Measurements from ENCODE around the gene UFM1. TPM values are rescaled to one million over a fixed set of nuclear protein-coding genes. Genes with fewer than 3 reads are reported as not detected.

The UFM1 gene
- total RNA-seq, 4 donors from 2014 or later = 35.9 to 42.9 (median 38.0) TPM

DNA sequence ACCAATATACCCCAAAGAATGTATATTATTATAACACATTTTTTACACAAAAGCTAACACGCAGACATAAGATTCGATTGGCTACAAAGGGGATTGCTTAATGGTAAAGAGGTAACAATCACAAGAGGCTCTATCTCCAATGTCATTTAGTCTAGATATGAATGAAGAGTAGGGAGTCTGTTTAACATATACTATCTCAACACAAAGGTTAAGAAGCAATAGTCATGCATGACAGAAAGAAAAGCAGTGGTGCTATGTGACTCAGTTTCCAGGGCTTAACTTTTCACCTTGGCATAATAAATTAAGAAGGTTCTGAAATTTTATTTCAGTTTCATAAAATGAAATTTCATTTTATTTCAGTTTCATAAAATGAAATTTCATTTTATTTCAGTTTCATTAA is 33.3 kb downstream of the UFM1 start:
- WGBS, 2 donors = 76 to 81% methylated on average over 2 of the region's 2 CpGs
- H3K4me3 ChIP-seq (ENCODE audit: low read depth, poor library complexity, severe bottlenecking) = no peak overlapping the region
- TF ChIP-seq, protein P1, sequence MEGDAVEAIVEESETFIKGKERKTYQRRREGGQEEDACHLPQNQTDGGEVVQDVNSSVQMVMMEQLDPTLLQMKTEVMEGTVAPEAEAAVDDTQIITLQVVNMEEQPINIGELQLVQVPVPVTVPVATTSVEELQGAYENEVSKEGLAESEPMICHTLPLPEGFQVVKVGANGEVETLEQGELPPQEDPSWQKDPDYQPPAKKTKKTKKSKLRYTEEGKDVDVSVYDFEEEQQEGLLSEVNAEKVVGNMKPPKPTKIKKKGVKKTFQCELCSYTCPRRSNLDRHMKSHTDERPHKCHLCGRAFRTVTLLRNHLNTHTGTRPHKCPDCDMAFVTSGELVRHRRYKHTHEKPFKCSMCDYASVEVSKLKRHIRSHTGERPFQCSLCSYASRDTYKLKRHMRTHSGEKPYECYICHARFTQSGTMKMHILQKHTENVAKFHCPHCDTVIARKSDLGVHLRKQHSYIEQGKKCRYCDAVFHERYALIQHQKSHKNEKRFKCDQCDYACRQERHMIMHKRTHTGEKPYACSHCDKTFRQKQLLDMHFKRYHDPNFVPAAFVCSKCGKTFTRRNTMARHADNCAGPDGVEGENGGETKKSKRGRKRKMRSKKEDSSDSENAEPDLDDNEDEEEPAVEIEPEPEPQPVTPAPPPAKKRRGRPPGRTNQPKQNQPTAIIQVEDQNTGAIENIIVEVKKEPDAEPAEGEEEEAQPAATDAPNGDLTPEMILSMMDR (IDR thresholded peaks at IDR 0.05) = no peak
- TF ChIP-seq POLR2A (IDR thresholded peaks at IDR 0.05) = no peak
- DNase-seq (ENCODE audit: low spot score in 2 of 2) = no peak
- intact Hi-C loops (cut with DNase I; ENCODE audit: low total_unique reads) = no loop called here

DNA sequence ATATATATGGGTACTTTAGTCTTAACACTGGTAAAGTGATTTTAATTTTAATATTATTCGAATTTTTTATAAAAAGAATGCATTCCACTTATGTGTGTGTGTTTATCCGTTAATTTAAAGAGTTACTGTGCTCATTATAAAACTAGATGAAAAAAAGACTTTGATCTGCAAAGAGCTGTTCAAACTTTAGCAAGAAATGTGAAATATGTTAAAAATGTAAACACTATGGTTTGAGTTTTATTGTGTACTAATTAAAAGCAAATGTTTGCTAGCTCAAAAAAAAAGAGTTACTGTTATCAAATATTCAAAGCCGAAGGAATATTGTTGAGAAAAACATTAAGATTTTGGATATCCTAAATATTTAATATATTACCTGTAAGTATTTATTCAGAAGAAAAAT is 34.5 kb downstream of the UFM1 start:
- WGBS, 2 donors = 67% methylated on average over 3 of the region's 3 CpGs
- no peak overlapping the region for H3K4me3 ChIP-seq (ENCODE audit: low read depth, poor library complexity, severe bottlenecking)
- DNase-seq (ENCODE audit: low spot score in 2 of 2) = no peak
- intact Hi-C loops (cut with DNase I; ENCODE audit: low total_unique reads) = no loop called here
- TF ChIP-seq POLR2A (IDR thresholded peaks at IDR 0.05) = no peak
- TF ChIP-seq, protein P1 (IDR thresholded peaks at IDR 0.05) = no peak

DNA sequence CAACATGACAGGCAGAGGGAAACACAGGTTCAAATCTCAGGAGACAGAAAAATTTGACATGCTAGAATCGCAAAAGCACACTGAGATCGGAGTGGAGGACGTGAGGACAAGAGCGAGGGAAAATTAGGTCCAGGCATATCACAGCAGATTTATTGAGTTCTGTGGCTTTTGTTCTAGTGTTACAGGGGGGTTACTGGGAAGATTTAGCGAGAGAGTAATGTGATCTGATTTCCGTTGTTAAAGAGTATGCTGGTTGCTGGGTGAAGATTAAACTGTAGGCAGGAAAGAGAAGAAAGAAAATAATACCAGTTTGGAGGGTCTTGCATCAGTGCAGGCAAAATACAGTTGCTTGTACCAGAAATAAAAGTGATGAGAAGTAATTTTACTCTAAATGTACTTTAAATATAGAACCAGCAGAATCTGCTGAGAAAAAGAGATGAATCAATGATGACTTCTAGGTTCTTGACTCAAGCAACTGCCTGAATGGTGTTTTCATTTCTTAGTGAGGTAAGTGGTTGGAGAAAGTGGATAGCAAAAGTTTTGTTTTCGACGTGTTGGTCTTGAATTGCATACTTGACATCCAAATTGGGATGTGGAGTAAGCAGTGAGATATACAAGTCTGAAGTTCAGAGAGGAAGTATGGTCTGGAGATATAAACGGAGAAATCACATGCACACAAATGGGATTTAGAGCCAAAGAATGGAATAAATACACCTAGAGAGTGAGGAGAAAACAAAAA is 35.7 kb downstream of the UFM1 start:
- intact Hi-C loops (cut with DNase I; ENCODE audit: low total_unique reads) = no loop called here
- WGBS, 2 donors = 62 to 66% methylated on average over 9 of the region's 9 CpGs
- TF ChIP-seq, protein P1 (IDR thresholded peaks at IDR 0.05) = no peak
- no peak for TF ChIP-seq POLR2A (IDR thresholded peaks at IDR 0.05)
- no peak for DNase-seq (ENCODE audit: low spot score in 2 of 2)
- no peak overlapping the region for H3K4me3 ChIP-seq (ENCODE audit: low read depth, poor library complexity, severe bottlenecking)

DNA sequence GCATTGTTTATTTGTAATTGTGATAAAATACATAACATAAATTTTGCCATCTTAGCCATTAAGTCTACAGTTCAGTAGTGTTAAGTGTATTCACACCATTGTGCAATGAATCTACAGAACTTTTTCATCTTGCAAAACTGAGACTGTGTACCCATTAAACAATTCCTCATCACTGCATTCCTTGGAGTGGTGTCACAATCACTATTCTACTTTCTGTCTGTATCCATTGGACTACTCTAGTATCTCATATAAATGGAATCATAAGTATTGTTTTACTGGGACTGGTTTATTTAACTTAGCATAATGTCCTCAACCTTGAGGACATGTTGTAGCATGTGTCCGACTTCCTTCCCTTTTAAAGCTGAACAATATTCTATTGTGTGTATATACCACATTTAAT is 36.8 kb downstream of the UFM1 start:
- TF ChIP-seq, protein P1 (IDR thresholded peaks at IDR 0.05) = no peak
- TF ChIP-seq POLR2A (IDR thresholded peaks at IDR 0.05) = no peak
- no peak overlapping the region for H3K4me3 ChIP-seq (ENCODE audit: low read depth, poor library complexity, severe bottlenecking)
- WGBS, 2 donors = 75 to 88% methylated on average over 1 of the region's 1 CpG
- no peak for DNase-seq (ENCODE audit: low spot score in 2 of 2)
- intact Hi-C loops (cut with DNase I; ENCODE audit: low total_unique reads) = no loop called here

DNA sequence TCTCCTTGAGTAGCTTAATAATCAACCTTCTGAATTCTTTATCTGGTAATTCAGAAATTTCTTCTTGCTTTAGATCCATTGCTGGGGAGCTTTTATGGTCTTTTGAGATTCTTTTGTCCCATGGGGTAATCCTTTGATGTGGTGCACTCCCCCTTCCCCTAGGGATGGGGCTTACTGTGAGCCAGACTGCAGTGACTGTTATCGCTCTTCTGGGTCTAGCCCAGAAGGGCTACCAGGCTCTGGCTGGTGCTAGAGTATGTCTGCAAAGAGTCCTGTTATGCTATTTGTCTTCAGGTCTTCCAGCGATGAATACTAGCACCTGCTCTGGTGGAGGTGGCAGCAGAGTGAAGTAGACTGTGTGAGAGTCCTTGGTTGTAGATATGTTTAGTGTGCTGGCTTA is 41.7 kb downstream of the UFM1 start:
- TF ChIP-seq, protein P1 (IDR thresholded peaks at IDR 0.05) = no peak
- no peak for TF ChIP-seq POLR2A (IDR thresholded peaks at IDR 0.05)
- WGBS, 2 donors = 94 to 100% methylated on average over 2 of the region's 2 CpGs
- no peak for DNase-seq (ENCODE audit: low spot score in 2 of 2)
- intact Hi-C loops (cut with DNase I; ENCODE audit: low total_unique reads) = no loop called here
- H3K4me3 ChIP-seq (ENCODE audit: low read depth, poor library complexity, severe bottlenecking) = no peak overlapping the region

Data from lower leg skin (tissue), 4 donors.